VCaP (cell line): ENCODE measurements around the gene WDR1.

Experiments
- H3K27ac ChIP-seq: fragments of 450-650 bp; 2 replicates; pipeline ENCODE4 v1.5.1; 2017
- CTCF ChIP-seq: fragments of 450-650 bp; conservative IDR thresholded peaks from 2 replicates; pipeline ENCODE4 v1.5.1; 2017; ENCODE audit warnings: mild to moderate bottlenecking, moderate library complexity

The WDR1 gene

GRCh38 chr4:10106421-10107039 lies 10.1 kb downstream of the WDR1 start:
- no peak overlapping the region for H3K27ac ChIP-seq
- no peak for TF ChIP-seq CTCF

- no peak for TF ChIP-seq CTCF
- no peak overlapping the region for H3K27ac ChIP-seq
Observed at GRCh38 chr4:10105920-10106319, 10.7 kb downstream of the WDR1 start.

GRCh38 chr4:10105421-10105820 lies 11.2 kb downstream of the WDR1 start:
- TF ChIP-seq CTCF = no peak
- H3K27ac ChIP-seq = no peak overlapping the region

GRCh38 chr4:10104991-10105276 lies 11.7 kb downstream of the WDR1 start:
- no peak overlapping the region for H3K27ac ChIP-seq
- TF ChIP-seq CTCF = no peak

- H3K27ac ChIP-seq = no peak overlapping the region
- no peak for TF ChIP-seq CTCF
Observed at GRCh38 chr4:10104211-10104990, 12.2 kb downstream of the WDR1 start.

GRCh38 chr4:10102474-10103332 lies 13.9 kb downstream of the WDR1 start:
- no peak for TF ChIP-seq CTCF
- no peak overlapping the region for H3K27ac ChIP-seq

- TF ChIP-seq CTCF = no peak
- H3K27ac ChIP-seq = no peak overlapping the region
Observed at GRCh38 chr4:10101671-10102473, 14.7 kb downstream of the WDR1 start.
